HuH-7.5 (cell line): ENCODE results near the gene DCUN1D4.
A peak's percentile ranks its signal among the peaks of the same experiment; 100 is the strongest.

Experiments
- DNase-seq: peaks from one replicate; pipeline ENCODE4 v3.0.0; 2011; ENCODE audit warnings: low spot score

The DCUN1D4 gene

DNA sequence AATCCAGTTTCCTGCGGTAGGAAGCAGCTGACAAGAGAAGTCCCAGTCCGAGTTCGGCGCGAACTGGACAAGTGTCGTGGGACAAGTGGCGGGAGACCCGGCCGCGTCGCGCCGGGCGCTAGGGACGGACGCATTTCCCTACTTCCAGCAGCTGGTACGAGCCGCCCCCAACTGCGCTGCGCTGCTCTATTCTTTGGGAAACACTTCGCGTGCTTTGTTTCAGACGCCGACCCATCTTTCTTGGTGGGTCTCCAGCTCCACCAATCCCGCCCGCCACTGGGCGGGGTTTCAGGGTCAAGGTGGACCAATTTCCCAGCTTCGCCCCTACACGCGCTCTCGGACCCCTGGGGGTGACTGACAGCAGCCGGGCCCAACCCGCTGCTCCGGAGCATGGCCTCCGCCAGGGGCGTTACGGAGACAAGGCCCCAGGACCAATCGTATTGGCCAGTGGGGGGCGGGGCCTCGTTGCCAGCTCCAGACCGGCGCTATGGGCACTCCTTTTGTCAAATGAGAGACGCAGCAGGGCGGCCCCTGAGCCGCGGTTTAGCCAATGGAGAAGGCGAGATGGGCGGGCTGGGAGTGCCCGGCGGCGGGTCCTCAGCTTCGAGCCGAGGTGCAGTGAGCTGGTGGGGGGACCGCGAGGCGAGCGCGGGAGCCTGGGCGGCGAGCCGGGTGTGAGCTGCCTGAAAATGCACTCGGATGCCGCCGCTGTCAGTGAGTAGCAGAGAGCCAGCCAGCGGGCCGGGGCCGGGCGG is at the start of gene DCUN1D4:
DCUN1D4 (plus strand) TSS at position 600 of the 755 bp plus-strand sequence; CDS start at position 690, 90 bp downstream.
- peak; percentile 100 for DNase-seq

DNA sequence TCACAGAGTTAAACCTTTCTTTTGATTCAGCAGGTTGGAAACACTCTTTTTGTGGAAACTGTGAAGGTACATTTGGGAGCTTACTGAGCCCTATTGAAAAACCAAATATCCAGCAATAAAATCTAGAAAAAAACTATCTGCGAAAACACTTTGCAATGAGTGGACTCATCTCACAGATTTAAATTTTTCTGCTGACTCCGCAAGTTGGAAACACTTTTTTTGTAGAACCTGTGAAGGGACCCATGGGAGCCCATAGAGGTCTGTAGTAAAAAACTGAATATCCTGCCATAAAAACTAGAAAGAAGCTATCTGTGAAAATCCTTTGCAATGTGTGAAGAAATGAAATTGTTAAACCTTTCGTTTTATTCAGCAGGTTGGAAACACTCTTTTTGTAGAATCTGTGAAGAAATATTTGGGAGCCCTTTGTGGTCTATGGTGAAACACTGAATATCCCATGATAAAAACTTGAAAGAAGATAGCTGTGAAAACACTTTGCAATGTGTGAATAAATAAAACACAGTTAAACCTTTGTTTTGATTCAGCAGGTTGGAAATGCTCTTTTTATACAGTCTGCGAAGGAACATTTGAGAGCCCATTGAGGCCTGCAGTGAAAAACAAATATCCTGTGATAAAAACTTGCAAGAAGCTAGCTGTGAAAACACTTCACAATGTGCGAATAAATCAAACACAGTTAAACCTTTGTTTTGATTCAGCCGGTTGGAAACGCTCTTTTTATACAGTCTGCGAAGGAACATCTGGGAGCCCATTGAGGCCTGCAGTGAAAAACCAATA is 22.3 kb upstream of the DCUN1D4 start:
- DNase-seq, result no peak

DNA sequence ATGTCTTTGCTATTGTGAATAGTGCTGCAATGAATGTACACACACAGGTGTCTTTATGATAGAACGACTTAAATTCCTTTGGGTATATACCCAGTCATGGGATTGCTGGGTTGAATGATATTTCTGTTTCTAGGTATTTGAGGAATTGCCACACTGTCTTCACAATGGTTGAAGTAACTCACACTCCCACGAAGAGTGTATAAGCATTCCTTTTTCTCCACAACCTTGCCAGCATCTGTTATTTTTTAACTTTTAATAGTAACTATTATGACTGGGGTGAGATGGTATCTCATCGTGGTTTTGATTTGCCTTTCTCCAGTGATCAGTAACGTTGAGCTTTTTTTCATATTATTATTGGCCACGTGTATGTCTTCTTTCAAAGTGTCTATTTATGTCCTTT is 17.6 kb upstream of the DCUN1D4 start:
- DNase-seq, result no peak

DNA sequence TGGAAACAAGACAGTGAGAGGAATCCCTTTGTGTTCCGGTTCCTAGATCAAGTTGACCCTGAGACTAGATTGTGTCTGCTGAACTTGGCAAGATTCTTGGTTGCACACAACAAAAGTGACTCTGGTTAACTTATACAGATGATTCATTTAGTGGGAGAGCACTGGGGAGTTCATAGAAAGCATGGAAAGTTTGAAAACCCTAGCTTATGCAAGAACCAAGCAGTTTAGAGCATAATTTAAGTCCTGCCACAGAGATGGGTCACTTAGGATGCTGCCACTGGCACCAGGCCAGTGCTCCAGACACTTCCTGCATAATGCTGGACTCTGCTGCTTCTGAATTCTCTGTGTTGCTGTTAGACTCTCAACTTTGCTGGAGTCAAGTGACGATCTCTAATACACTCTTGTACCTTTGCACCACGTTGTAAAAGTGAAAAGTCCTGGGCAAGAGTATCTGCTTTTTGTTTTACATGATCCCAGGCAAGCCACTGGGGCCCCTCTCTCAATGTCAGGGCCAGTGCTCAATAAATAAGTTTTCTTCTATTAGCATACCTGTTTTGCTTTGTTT is 12.7 kb upstream of the DCUN1D4 start:
- DNase-seq, result no peak

DNA sequence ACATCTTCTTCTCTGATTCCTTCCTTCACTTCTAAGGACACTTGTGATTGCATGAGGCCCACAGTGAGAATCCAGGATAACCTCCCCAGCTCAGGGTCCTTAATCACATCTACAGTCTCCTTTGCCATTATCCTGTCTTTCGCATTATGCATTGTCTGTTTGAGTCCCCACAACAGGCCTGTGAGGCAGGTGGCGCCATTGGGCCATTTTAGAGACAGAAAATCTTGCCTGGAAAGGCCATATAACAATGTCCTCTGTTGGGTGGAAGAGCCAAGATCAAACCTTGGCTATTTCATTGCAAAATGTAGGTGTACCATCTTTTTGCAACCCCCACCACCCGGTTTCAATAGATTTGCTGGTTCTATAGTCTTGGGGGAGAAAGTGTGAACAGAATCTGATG is 11.8 kb upstream of the DCUN1D4 start:
- no peak for DNase-seq

DNA sequence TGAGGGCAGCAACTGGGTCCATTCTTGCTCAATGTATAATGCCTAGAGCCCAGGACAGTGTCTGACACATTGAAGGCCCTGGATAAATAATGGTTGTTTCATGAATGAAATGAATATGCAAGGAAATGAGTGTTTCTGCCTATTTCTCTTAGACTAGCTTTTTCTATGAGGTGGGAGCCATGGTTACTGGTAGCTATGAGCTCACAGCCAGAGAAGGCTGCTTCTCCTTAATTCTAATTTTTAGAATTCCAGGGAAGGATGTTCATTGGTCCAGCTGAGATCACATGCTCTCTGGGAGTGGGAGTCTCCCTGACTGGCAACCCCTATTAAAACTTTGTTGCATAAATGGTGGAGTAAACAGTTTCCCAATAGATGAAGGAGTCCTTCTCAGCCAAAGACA is 9.7 kb upstream of the DCUN1D4 start:
- DNase-seq, result no peak

DNA sequence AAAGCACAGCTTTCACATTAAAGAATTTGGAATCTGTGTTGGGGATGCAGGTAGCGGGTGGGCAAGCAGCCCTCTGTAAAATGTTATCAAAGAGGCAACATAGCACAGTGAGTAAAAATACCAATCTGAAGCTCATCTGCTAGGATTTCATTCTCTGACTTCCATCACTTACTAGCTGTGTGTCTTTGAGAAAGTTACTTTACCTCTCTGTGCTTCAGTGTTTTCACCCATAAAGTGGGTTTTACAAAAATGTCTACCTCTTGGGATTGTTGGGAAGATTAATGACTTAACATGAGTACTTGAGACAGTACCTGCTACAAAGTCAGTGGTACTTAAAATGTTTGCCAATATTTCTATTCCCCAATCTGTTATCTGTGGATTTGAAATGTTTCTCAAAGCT is 7.9 kb upstream of the DCUN1D4 start:
- no peak for DNase-seq

DNA sequence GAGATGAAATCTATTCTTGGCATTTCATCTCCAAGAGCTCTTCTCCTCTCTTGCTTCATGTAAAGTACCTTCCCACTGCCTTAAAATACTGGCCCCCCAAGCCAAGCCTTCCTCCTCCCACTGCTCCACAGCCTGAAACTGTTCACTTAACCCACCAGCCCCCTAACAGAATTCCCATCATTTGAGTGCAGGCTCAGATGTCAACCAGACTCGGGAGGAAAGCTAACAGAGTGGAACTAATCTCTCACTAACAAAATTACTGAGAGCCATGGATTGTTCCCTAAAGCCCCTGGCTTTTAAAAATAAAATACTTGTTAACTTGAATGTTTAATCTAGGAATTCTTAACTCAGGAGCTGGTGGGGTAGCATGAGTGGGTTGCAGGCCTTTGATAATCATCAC is 7.1 kb upstream of the DCUN1D4 start:
- no peak for DNase-seq

DNA sequence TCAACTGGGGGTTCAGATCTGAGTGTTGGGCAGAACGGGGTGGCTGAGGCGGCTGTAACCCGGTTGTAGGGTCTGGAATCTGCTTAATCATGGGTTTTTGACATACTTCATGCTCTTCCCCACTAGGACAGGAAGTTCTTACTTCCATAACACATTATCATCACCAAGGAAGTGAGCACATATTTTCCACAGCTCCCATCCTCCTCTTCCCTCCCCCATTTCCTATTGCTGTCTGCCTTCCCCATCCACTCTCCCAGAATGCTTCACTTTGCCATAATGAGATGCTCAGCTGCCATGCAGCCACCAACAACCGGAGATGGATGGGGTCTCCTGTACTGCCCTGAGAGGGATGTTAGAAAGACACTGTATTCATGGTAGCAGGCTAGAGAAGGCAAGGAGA is 6.4 kb upstream of the DCUN1D4 start:
- no peak for DNase-seq

DNA sequence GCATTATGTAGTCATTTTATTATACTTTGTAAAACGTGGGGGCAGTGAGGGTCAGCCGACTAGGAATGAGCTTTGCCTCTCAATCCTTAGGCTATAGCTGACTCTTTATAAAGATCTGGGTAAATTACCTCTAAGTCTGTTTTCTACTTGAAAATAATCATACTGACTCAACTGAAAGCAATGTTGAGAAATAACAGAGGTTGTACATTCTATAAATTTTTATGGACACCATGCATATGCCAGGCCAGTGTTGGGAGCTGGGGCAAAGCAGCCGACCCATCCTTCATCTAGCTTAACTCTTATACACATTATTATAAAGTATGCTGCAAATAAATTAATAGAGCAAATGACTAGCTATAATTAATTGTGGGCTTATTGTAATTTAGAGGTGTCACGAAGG is 2.2 kb upstream of the DCUN1D4 start:
- DNase-seq, result no peak

DNA sequence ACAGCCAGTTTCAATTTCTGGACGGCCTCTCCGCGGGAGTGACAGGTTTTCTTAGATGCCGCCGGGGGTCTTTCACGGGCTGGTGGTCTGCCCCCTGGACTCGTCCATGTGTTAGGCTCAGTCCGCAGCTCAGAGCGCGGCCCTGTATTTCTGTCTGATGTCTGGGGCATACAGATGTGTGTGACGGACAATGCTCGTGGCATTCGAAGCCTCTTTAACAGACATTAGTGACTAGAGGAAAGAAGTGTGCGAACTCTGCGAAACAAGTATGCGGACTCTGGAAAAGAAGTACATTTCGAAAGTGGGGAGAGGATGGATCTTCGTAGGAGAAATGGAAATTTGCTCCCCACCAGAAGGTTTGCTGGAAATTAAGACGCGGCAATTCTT is 793 bp upstream of the DCUN1D4 start:
- DNase-seq, result peak; percentile 60

DNA sequence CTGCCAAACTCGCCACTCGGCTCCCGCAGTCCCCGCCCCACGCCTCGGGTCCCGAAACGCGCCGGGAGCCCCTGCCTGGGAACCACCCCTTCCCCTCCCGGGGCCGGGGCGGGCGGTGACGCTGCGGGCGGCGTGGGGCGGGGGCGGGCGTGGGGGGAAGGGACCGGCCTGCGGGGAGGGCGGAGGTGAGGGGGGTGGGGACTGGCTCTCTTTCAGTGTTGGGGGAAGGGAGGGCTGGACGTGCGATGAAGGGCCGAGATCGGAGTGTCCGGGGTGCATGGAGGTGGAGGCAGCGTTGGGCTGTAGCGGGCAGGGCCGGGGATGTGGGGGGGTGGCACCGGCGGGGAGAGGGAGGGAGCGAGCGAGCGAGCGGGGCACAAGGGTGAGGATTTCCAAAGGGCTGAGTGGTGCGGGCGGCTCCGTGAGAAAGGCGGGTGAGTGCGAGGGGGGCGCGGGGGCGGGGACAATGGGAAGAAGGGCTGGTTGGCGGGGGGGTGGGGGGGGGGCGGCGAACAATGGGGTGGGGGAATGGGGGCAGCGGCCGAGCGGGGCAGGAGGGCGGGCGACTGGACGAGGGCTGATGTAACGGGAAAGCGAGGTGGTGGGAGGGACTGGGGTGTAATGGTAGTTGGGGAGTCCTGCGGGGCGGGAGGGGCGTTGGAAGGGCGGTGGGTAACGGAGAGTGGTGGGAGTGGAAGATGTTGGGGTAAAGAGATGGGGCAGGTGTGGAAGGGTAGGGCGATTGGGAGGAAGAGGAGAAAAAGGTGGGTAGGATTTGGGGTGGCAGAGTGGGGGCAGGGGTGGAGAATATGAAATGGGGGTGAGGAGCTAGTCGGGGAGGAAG is 578 bp downstream of the DCUN1D4 start:
- peak; percentile 87 for DNase-seq

DNA sequence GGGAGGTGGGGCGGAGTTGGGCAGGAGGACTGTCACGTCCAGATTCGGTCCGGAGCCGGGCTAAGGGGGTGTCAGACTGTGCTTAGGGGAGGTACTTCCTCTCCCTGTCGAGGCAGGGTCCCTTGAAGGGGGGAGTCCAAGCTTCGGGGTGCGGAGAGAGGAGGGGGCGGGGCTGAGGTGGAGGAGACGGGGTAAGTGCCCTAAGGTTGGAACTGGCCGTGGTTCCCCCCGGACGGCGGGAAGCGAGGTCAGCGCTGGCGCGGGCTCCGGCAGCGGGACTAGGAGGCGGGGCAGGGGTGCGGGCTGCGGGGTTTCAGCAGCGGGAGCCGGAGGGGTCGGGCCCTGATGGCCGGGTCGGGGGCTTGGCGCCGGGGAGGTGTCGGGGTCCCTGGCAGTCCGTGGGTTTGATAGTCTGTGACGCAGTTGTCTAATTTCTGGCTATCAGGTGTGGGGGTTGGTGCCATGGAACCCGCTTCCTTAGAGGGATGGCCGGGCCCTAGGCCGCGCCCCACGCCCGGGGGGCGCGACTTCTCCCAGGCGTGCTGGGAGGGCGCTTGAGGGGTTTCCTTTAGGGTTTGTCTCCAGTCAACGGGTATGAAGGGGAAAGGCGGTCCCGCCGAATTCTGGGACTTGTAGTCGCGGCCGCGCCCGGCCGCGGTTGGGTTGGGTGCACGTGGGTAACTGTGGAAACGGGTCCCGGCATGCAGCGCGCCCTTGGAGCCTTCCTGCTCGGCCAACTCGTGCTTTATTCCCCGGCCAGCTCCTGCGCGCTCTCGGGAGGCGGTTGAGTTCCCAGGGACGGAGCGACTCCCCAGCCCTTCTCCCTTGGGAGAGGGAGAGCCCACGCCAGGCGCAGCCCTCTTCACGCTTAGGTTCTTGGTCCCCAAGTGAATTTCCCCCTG is 1.5 kb downstream of the DCUN1D4 start:
- peak; percentile 95 for DNase-seq

DNA sequence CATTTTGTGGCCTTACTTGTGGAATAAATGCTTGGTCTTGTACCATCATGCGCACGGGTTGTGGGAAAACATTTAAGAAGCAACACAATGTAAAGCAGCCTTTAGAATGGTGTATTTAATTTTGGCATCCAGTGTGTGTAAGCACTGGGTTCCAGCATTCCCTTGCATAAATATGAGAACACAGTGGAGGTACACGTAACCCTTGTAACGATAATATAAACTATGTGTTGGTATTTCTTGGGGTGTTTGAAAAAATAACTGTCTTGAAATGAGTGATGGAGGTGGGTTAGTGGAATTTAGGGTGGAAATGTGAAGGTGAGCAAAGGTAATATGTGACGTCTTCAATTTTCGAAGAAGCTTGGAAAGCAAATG is 2.1 kb downstream of the DCUN1D4 start:
- no peak for DNase-seq

DNA sequence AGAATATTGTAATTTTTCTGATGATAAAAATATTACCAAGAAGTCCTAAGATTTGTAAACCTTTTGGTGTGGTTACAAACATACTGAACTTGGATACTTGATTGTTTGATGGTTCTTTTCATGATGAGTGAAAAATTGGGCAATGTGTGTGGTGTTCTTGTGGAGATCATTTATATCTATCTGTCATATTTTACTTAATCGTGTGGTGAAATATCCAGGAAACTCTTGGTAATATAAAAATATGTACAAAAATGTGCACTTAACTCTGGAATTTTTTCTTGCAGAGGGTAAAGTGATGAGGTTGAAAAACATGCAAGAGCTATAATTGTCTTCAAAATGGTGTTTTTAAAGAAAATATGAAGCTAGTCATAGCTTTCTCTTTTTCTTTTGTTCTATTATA is 2.8 kb downstream of the DCUN1D4 start:
- no peak for DNase-seq

DNA sequence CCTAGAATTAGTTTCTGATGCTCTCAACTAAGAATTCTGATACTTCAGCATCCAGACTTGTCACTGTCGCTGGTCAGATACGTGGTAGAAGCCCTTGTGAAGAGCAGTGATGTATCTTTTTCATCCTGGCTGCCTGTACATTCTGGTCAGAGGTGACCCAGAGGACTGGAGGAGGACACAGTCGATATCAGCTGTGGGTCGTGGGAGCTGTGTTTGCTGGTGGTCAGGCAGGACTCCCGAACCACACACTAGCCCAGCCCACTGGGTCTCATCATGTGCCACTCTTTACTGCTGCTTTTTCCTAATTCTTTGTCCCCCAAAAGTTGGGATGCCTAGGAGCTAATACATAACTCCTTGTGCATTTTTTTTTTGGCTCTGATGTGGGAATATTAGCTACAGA is 6.5 kb downstream of the DCUN1D4 start:
- no peak for DNase-seq

DNA sequence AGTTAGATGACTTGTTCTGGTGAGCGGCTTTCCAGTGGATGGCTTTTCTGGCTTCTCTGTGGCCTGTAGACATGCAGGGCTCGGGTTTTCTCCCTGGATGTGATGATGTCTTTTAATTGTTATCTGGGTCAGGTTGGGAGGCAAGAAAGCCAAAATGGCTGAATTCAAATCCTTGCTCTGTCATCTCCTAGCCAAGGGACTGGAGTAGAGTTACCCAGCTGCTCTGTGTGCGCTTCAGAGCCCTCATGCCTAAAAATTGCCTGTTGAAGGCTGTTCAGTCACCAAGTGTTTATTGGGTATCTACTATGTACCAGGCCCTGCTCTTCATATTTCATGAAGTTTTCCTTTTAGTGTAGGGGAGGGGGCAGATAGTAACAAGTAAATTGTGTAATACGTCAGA is 7.3 kb downstream of the DCUN1D4 start:
- DNase-seq, result no peak

DNA sequence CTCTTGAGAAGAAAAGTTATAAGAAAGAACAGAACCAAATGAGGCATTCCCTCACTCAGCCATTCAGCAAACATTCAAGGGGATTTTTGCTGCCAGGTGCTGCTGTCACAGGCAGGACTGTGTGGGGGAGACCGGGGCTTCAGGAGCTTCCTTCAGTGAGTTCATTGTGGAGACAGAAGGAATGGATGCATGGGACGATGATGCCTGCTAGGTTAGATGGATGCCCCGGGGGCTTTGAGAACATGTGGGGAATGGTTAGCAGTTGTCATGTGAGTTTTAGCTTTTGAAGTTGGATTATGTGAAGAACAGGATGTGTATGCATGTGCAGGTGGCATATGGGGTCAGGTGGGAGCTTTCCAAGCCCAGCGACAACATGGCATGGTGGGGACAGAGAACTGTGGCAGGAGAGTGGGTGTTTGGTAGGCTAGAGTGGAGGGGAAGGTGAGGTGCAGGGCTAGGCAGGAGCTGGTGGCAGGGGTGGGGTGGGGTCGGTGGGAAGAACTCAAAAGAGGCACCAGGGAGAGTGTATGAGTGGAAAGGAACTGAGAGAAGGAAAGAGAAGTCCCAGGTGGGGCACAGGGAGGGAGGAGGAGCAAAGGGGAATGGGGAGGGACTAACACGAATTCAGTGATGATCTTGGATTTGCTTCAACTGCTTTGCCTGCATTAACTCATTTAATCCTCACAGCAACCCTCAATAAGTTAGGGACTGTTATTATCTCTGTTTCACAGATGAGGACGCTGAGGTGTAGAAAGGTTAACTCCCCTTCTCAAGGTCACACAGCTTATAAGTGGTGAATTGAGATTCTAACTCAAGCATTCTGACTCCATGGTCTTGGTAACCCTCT is 8.4 kb downstream of the DCUN1D4 start:
- DNase-seq, result no peak

DNA sequence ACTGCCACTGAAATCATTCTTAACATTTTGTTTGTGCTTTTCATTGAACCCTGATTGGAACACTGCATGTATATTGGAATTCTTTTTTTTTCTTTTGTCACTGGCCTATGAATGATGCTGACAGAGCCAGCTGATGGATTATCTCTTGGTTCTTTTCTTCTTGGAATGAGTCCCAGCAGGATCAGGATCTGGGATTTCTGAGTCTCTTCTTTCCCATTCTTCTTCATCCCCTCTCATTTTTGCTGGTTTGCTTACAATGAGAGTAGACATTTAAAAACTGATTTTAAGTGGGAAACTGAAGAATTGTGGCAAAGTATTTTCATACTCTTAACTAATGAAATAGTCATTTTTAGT is 9.0 kb downstream of the DCUN1D4 start:
- DNase-seq, result no peak

DNA sequence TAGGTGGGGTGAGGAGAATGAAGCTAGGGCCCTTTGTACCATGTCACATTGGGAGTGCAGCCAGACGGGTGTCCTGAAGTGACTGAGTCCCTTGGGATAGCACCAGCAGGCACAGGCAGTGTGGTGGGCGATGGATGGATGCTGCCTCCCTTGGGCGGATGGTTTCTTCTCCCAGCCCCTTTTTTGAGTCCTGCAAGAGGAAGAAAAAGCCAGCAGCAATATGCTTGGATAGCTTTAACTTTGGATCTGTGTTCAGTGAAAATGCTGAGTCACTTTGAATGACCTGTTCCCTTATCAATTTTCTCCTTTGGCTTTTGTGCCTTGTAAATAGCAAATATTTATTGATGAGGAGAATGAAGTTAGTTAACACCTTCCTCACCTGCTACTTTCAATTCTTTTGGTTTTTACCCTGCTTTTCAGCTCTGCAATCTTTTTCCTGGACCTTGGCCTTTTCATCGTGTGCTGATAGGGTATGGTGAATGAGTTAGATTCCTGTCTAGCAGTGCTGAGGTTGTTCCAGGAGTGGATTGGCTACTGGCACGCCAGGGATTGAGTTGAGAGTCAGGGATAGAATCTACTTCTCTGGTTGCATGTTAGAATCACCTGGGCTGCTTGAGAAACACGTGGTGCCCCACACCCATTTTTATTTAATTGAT is 10.2 kb downstream of the DCUN1D4 start:
- DNase-seq, result peak; percentile 83
